Naive thymus-derived CD4-positive, alpha-beta T cell (primary cell): ENCODE measurements around the gene WWC2. TPM values are rescaled to one million over a fixed set of nuclear protein-coding genes. Genes with fewer than 3 reads are reported as not detected.

Experiments
- ATAC-seq: fragments of 150-1000 bp; cut with Tn5 transposase; 2 replicates; pipeline ENCODE4 v1.10.0; 2021; ENCODE audit warnings: mild to moderate bottlenecking, moderate library complexity
- CTCF ChIA-PET: fragments of 350-600 bp; sonication (Branson Sonifier 250); formaldehyde crosslinking; loops from one replicate; lab custom pipeline; 2021; ENCODE audit warnings: antibody characterized with exemption; lab: Charles Lee
- POLR2A ChIA-PET: fragments of 350-600 bp; sonication (Branson Sonifier 250); formaldehyde crosslinking; loops from one replicate; lab custom pipeline; 2021; ENCODE audit warnings: antibody characterized with exemption, inconsistent platforms; lab: Charles Lee
- DNase-seq, 9 donors: peaks; one replicate each; pipeline versions ENCODE4 v3.0.0 to v3.0.0-alpha.2; 2020 to 2022; ENCODE audit warnings: mixed read lengths in 1 of 9
- H3K27ac ChIP-seq: one replicate; pipeline ENCODE4 v1.7.0; 2013; ENCODE audit warnings: mild to moderate bottlenecking, low read depth, low read length, moderate library complexity
- H3K27me3 ChIP-seq, 2 donors: one replicate each; pipeline ENCODE4 v1.7.0; 2013; ENCODE audit warnings: low read length in 2 of 2, mild to moderate bottlenecking in 2 of 2, moderate library complexity in 2 of 2; ENCODE audit not compliant: control insufficient read depth in 2 of 2, insufficient read depth in 2 of 2
- H3K36me3 ChIP-seq, 3 experiments: 1 replicate in 2 of 3; 2 replicates in 1 of 3; pipeline ENCODE4 v1.7.0; 2013; ENCODE audit warnings: low read length in 3 of 3, mild to moderate bottlenecking in 3 of 3, moderate library complexity in 1 of 3; ENCODE audit not compliant: insufficient read depth in 3 of 3, control insufficient read depth in 2 of 3
- H3K4me1 ChIP-seq, 2 donors: one replicate each; pipeline ENCODE4 v1.7.0; 2013; ENCODE audit warnings: low read length in 2 of 2, mild to moderate bottlenecking in 2 of 2, moderate library complexity in 1 of 2; ENCODE audit not compliant: control insufficient read depth in 2 of 2, insufficient read depth in 2 of 2
- H3K4me3 ChIP-seq: 2 replicates; pipeline ENCODE4 v1.7.0; 2013; ENCODE audit warnings: mild to moderate bottlenecking, low read length
- H3K9me3 ChIP-seq, 3 experiments: 1 replicate in 2 of 3; 2 replicates in 1 of 3; pipeline ENCODE4 v1.7.0; 2013; ENCODE audit warnings: low read length in 3 of 3; ENCODE audit not compliant: control insufficient read depth in 2 of 3
- H3K27ac Mint-ChIP-seq, 9 donors: one replicate each; pipeline ENCODE4 v1.8.0; 2020 to 2022; ENCODE audit warnings: mixed read lengths in 9 of 9, mild to moderate bottlenecking in 8 of 9, moderate library complexity in 5 of 9, inconsistent platforms in 2 of 9
- H3K27me3 Mint-ChIP-seq, 5 donors: one replicate each; pipeline ENCODE4 v1.8.0; 2021 to 2022; ENCODE audit warnings: mixed read lengths in 5 of 5, mild to moderate bottlenecking in 1 of 5
- H3K36me3 Mint-ChIP-seq, 5 donors: one replicate each; pipeline ENCODE4 v1.8.0; 2020 to 2022; ENCODE audit warnings: mixed read lengths in 5 of 5, mild to moderate bottlenecking in 3 of 5, inconsistent platforms in 1 of 5
- H3K4me1 Mint-ChIP-seq, 7 donors: one replicate each; pipeline ENCODE4 v1.8.0; 2020 to 2022; ENCODE audit warnings: mixed read lengths in 7 of 7, mild to moderate bottlenecking in 3 of 7, inconsistent platforms in 1 of 7
- H3K4me3 Mint-ChIP-seq, 10 donors: one replicate each; pipeline ENCODE4 v1.8.0; 2020 to 2022; ENCODE audit warnings: mild to moderate bottlenecking in 10 of 10, mixed read lengths in 10 of 10, moderate library complexity in 6 of 10, inconsistent platforms in 2 of 10
- H3K9me3 Mint-ChIP-seq, 11 donors: one replicate each; pipeline ENCODE4 v1.8.0; 2020 to 2022; ENCODE audit warnings: mixed read lengths in 11 of 11, mild to moderate bottlenecking in 4 of 11, inconsistent platforms in 1 of 11, moderate library complexity in 1 of 11
- intact Hi-C, 2 donors: fragments of 100-400 bp; cut with micrococcal nuclease; formaldehyde crosslinking; loops; one replicate each; pipeline ENCODE4 v1.15.1; 2023
- polyA plus RNA-seq, 2 donors: library from polyadenylated mRNA; unstranded; fragments of 300-500 nt; fragmentation: Illumina TruSeq; gene quantifications; one replicate each; pipeline ENCODE4 v1.2.3, GENCODE V29; 2021
- total RNA-seq, 6 experiments: library from RNA in 5 of 6; stranded (reverse) in 5 of 6; gene quantifications; 1 replicate in 5 of 6; 2 replicates in 1 of 6; pipeline ENCODE4 v1.2.3 and lab custom pipeline; 2021 to 2026

The WWC2 gene
- total and polyA plus RNA-seq, 7 experiments from 2014 or later, result 0.07 to 13.8 (median 9.9) TPM

DNA sequence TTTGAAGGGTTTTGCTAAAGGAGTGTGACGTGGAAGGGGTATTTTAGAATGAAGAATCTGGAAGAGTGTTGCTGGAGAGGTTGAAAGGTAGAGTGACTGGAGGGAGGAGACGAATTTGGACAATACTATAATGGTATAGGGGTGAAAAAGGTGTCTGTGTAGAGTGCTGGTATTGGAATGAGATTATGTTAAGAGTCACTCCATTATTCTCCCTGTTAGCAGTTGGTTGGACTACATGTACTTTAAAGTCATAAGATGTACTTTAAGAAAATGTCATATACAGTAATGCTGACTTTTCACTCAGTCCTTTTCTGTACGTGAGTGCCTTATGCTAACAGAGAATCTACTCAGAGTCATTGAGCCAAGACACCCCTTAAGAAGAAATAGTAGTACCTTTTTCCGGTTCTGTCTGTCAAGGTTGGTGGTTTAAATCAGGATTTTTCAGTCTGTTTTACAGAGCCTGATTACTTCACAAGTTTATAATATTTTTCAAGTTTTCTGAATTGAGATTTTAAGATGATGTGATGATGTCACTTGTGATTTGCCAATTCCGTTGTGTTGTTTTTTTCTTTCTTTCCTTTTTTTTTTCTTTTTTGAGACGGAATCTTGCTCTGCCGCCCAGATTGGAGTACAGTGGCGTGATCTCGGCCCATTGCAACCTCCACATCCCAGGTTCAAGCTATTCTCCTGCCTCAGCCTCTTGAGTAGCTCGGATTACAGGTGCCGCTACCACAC lies 56.6 kb downstream of the WWC2 start:
- H3K27ac Mint-ChIP-seq, result no peak overlapping the region
- ATAC-seq, result no peak

DNA sequence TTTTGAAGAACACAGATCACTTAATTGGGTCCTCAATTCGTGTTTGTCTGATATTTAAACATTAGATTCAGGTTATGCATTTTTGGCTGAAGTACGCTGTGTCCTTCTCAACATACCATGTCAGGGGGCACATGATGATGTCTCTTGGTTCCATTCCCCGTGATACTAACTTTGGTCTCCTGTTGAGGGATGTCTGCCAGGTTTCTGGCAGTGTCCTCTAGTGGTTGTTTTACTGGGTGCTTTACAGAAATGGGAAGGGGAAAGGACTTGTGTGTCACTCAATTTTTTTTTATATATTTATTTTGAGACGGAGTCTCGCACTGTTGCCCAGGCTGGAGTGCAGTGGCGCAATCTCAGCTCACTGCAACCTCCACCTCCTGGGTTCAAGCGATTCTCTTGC lies 58.2 kb downstream of the WWC2 start:
- ATAC-seq (no peak), DNase-seq (no peak)
- Mint-ChIP-seq H3K27ac (no peak overlapping the region), H3K4me1 (peaks cover 0 to 10% (median 4%) of the 10 kb centered on the region in 7 donors), H3K36me3 (peaks cover 0 to 10% (median 0%) of the 10 kb centered on the region in 5 donors), H3K27me3 (no peaks in the 10 kb centered on the region), H3K4me3 (no peak overlapping the region), H3K9me3 (peaks cover 0 to 2% (median 0%) of the 10 kb centered on the region in 11 donors)
- Histone ChIP-seq H3K4me3 (no peak overlapping the region), H3K4me1 (no peaks in the 10 kb centered on the region), H3K27ac (no peak overlapping the region), H3K9me3 (no peaks in the 10 kb centered on the region), H3K36me3 (no peaks in the 10 kb centered on the region), H3K27me3 (no peaks in the 10 kb centered on the region)
- ChIA-PET CTCF (no interaction called here), POLR2A (no interaction called here)
- intact Hi-C loops, result no loop called here

More for the DNA sequence above, 56.6 kb downstream of the WWC2 start:
- POLR2A ChIA-PET, result no interaction called here
- Mint-ChIP-seq H3K4me1 (peaks cover 0 to 8% (median 4%) of the 10 kb centered on the region in 7 donors), H3K4me3 (no peak overlapping the region), H3K36me3 (peaks cover 0 to 10% (median 0%) of the 10 kb centered on the region in 5 donors), H3K27me3 (no peaks in the 10 kb centered on the region), H3K9me3 (peaks cover 0 to 2% (median 0%) of the 10 kb centered on the region in 11 donors)
- no peaks in the 10 kb centered on the region for H3K27me3 ChIP-seq
- H3K9me3 ChIP-seq, result no peaks in the 10 kb centered on the region
- H3K27ac ChIP-seq, result no peak overlapping the region
- DNase-seq, result no peak
- H3K4me1 ChIP-seq, result no peaks in the 10 kb centered on the region
- H3K4me3 ChIP-seq, result no peak overlapping the region
- CTCF ChIA-PET, result no interaction called here
- no peaks in the 10 kb centered on the region for H3K36me3 ChIP-seq
- intact Hi-C loops, result no loop called here

DNA sequence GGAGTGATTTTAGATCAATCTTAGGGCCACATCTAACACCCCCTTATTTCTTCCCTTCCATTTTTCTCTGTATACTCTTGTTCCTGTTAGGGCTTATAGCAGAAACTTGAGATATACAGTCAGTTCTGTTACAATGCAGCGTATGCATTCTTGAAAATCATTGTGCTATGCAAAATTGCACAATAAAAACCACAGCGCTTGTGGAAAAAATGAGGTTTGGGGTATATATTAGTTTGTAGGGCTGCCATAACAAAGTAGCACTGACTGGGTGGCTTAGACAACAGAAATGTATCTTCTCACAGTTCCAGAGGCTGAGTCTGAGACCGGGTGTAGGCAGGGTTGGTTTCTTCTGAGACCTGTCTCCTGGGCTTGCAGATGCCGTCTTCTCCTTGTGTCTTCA lies 59.0 kb downstream of the WWC2 start:
- ChIA-PET POLR2A (no interaction called here), CTCF (no interaction called here)
- H3K27ac ChIP-seq, result no peak overlapping the region
- H3K36me3 ChIP-seq, result no peaks in the 10 kb centered on the region
- H3K4me3 ChIP-seq, result no peak overlapping the region
- Mint-ChIP-seq H3K27me3 (no peaks in the 10 kb centered on the region), H3K9me3 (peaks cover 0 to 2% (median 0%) of the 10 kb centered on the region in 11 donors), H3K4me1 (peaks cover 0 to 16% (median 4%) of the 10 kb centered on the region in 7 donors), H3K4me3 (no peak overlapping the region), H3K36me3 (peaks cover 0 to 10% (median 0%) of the 10 kb centered on the region in 5 donors), H3K27ac (no peak overlapping the region)
- intact Hi-C loops, result no loop called here
- no peak for ATAC-seq
- H3K4me1 ChIP-seq, result no peaks in the 10 kb centered on the region
- H3K27me3 ChIP-seq, result no peaks in the 10 kb centered on the region
- DNase-seq, result no peak
- H3K9me3 ChIP-seq, result no peaks in the 10 kb centered on the region

DNA sequence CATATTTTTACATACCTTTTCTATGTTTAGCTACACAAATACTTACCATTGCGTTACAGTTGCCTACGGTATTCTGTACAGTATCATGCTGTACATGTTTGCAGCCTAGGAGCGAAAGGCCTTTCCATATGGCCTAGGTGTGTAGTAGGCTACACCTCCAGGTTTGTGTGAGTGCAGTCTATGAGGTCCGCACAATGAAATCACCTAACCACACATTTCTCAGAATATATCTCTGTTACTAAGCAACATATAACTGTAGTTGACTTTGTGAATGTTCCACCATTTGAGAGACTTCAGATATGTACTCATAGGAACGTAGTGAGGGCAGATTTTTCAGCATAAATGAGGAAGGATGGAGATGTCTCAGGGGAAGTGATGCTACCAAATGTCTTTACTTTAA lies 62.6 kb downstream of the WWC2 start:
- no peak for DNase-seq
- Histone ChIP-seq H3K9me3 (no peaks in the 10 kb centered on the region), H3K4me3 (no peak overlapping the region), H3K36me3 (no peaks in the 10 kb centered on the region), H3K27me3 (no peaks in the 10 kb centered on the region), H3K27ac (no peak overlapping the region), H3K4me1 (no peaks in the 10 kb centered on the region)
- Mint-ChIP-seq H3K4me1 (peaks cover 0 to 23% (median 14%) of the 10 kb centered on the region in 7 donors), H3K27me3 (no peaks in the 10 kb centered on the region), H3K27ac (no peak overlapping the region), H3K4me3 (no peak overlapping the region), H3K36me3 (peaks cover 0 to 8% (median 0%) of the 10 kb centered on the region in 5 donors), H3K9me3 (no peaks in the 10 kb centered on the region)
- ChIA-PET CTCF (no interaction called here), POLR2A (no interaction called here)
- intact Hi-C loops, result no loop called here
- ATAC-seq, result no peak

DNA sequence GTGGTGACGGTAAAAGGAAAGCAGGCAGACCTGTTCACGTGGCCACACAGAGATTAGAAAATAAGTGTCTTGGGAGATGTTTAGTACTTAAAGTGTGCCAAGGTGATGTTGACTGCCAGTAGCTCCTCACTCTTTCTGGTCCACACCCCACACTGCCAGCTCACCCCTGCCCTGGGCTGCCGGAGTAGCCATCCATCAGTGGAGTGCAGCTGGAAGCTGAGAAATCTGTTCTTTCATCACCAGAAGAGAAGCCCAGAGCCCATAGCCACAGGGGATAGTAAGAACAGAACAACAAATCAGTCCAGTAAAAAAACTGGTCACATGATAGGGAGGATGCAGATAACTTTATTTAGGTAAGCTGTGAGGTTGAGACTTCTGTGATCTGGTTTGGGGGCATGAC lies 64.1 kb downstream of the WWC2 start:
- Mint-ChIP-seq H3K4me3 (no peak overlapping the region), H3K36me3 (peaks cover 0 to 8% (median 0%) of the 10 kb centered on the region in 5 donors), H3K27me3 (peaks cover 0 to 4% (median 0%) of the 10 kb centered on the region in 5 donors), H3K4me1 (peaks cover 0 to 33% (median 14%) of the 10 kb centered on the region in 7 donors), H3K9me3 (peaks cover 0 to 2% (median 0%) of the 10 kb centered on the region in 11 donors), H3K27ac (no peak overlapping the region)
- intact Hi-C loops, result no loop called here
- POLR2A ChIA-PET, result no interaction called here
- CTCF ChIA-PET, result interaction anchor here (0.6 kb wide), 1 partner anchor 72 kb away, joined by 3 read pairs; no protein-coding TSS in a partner anchor
- DNase-seq, result no peak
- H3K9me3 ChIP-seq, result no peaks in the 10 kb centered on the region
- no peak overlapping the region for H3K4me3 ChIP-seq
- no peak overlapping the region for H3K27ac ChIP-seq
- ATAC-seq, result no peak
- H3K36me3 ChIP-seq, result no peaks in the 10 kb centered on the region
- no peaks in the 10 kb centered on the region for H3K27me3 ChIP-seq
- H3K4me1 ChIP-seq, result no peaks in the 10 kb centered on the region

DNA sequence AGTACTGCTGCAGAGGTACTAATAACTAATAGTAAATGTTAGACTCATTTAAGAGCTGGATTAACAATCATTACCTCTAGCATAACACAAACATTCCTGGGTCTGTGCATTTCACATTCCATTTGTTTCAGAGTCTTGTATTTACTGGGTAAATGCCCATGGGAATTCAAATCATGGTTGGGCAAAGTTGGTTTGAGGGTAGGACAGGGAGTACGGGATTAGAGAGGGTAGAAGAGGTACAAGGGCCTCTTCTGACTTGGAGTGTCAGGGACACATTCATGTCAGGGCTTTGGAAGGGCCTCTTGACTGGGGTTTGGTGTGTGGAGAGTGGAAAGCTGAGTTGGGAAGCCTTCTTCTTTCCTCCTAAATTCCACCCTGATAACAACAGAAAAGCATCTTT lies 65.9 kb downstream of the WWC2 start:
- Mint-ChIP-seq H3K36me3 (peaks cover 0 to 8% (median 0%) of the 10 kb centered on the region in 5 donors), H3K27me3 (peaks cover 0 to 4% (median 0%) of the 10 kb centered on the region in 5 donors), H3K9me3 (peaks cover 0 to 2% (median 0%) of the 10 kb centered on the region in 11 donors), H3K4me3 (no peak overlapping the region), H3K27ac (no peak overlapping the region), H3K4me1 (peaks cover 0 to 32% (median 10%) of the 10 kb centered on the region in 7 donors)
- no peak for DNase-seq
- no peaks in the 10 kb centered on the region for H3K9me3 ChIP-seq
- no peak overlapping the region for H3K4me3 ChIP-seq
- ChIA-PET POLR2A (no interaction called here), CTCF (no interaction called here)
- no peak for ATAC-seq
- no peaks in the 10 kb centered on the region for H3K4me1 ChIP-seq
- intact Hi-C loops, result no loop called here
- no peaks in the 10 kb centered on the region for H3K36me3 ChIP-seq
- H3K27me3 ChIP-seq, result no peaks in the 10 kb centered on the region
- no peak overlapping the region for H3K27ac ChIP-seq
